AG10803 (cell line): Measurements from ENCODE around the gene STON1.
A peak's percentile ranks its signal among the peaks of the same experiment; 100 is the strongest.
"Not testable (repeated sequence)": the region's sequence is repeated elsewhere in the genome, so short reads cannot be mapped to it uniquely, and the experiment has no call there.

ENCODE experiments used
- DNase-seq: peaks from one replicate; pipeline ENCODE4 v3.0.0; 2010; ENCODE audit warnings: low read depth
- H3K4me3 ChIP-seq: 2 replicates; pipeline ENCODE4 v1.5.1; 2011; ENCODE audit warnings: mild to moderate bottlenecking, low read length, control low read depth
- CTCF ChIP-seq: conservative IDR thresholded peaks from 2 replicates; pipeline ENCODE4 v1.5.1; 2011; ENCODE audit warnings: mild to moderate bottlenecking, low read length, control low read depth, inconsistent platforms

STON1 gene

GRCh38 chr2:48617618-48618017 is 87.7 kb downstream of the STON1 start, which contains the start of gene GTF2A1L:
Gene GTF2A1L, plus strand, starts transcription at chr2:48617856. Its CDS starts 19 bp downstream, at chr2:48617875.
- TF ChIP-seq CTCF = no peak
- DNase-seq = no peak
- no peak within 1 kb of the TSS for H3K4me3 ChIP-seq

DNA sequence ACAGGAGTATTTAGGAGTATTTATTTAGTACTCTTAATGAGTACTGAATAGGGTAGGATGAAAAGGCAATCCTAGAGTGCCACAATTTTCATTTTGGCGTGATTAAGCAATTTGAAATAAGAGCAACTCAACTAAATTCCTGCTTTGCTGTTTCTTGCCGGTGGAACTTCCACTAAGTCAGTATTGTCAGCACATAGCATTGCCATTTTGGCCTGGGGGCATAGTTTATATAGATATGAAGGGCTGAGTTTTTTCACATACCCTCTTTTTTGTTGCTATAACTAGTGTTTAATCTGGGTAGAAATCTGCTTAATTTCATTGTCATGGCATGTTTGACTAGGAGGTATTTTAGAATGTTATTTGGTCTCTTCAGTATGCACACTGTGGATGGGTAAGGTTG is 89.6 kb downstream of the STON1 start:
- TF ChIP-seq CTCF = no peak

DNA sequence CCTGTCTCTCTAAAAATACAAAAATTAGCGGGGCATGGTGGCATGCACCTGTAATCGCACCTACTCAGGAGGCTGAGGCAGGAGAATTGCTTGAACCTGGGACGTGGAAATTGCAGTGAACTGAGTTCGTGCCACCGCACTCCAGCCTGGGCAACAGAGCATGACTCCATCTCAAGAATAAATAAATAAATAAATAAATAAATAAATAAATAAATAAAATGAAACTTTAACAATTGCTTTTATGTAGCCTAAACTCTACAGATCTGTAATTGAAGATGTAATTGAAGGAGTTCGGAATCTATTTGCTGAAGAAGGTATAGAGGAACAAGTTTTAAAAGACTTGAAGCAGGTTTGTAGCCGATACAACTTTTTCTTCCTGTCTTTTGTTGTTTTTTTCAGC is 90.7 kb downstream of the STON1 start:
- no peak for DNase-seq
- no peak for TF ChIP-seq CTCF
- no peak overlapping the region for H3K4me3 ChIP-seq

More for the DNA sequence above, 89.6 kb downstream of the STON1 start:
- no peak for DNase-seq
- H3K4me3 ChIP-seq = no peak overlapping the region

- TF ChIP-seq CTCF = peak; percentile 15; the same call in 1 of the 2 replicates
- H3K4me3 ChIP-seq = not testable (repeated sequence)
- peak; percentile 30 for DNase-seq
Measured at GRCh38 chr2:48622691-48623090, 92.7 kb downstream of the STON1 start.

GRCh38 chr2:48624696-48625095 is 94.7 kb downstream of the STON1 start:
- no peak for TF ChIP-seq CTCF
- DNase-seq = no peak
- H3K4me3 ChIP-seq = no peak overlapping the region

- no peak overlapping the region for H3K4me3 ChIP-seq
- TF ChIP-seq CTCF = no peak
- no peak for DNase-seq
Measured at GRCh38 chr2:48626047-48626446, 96.1 kb downstream of the STON1 start.

GRCh38 chr2:48633143-48633542 is 103.2 kb downstream of the STON1 start:
- no peak overlapping the region for H3K4me3 ChIP-seq
- no peak for TF ChIP-seq CTCF
- DNase-seq = no peak
